K562 (cell line): ENCODE measurements around the gene RGS3.

Experiments
- ARNT ChIP-seq, 2 experiments: fragments of 450-650 bp; IDR thresholded peaks; 2 replicates each; pipeline ENCODE4 v1.6.1; 2016; ENCODE audit warnings: mild to moderate bottlenecking in 1 of 2
- CC2D1A ChIP-seq: fragments of 450-650 bp; IDR thresholded peaks from 2 replicates; pipeline ENCODE4 v1.6.1; 2017; ENCODE audit warnings: mild to moderate bottlenecking
- HMGXB4 ChIP-seq: sonication (generic); formaldehyde crosslinking; IDR thresholded peaks from 2 replicates; pipeline ENCODE4 v1.8.1; 2023; ENCODE audit warnings: mild to moderate bottlenecking, missing genetic modification reagents
- MXI1 ChIP-seq: IDR thresholded peaks from 2 replicates; pipeline ENCODE4 v1.6.1; 2011; ENCODE audit warnings: low read depth, mild to moderate bottlenecking, improper control_type of control experiment, low read length
- POLR2AphosphoS5 ChIP-seq: IDR thresholded peaks from 2 replicates; pipeline ENCODE4 v1.6.1; 2011; ENCODE audit warnings: mild to moderate bottlenecking, low read depth, low read length, moderate library complexity; ENCODE audit not compliant: control insufficient read depth, insufficient read depth
- RCOR1 ChIP-seq, 2 experiments: IDR thresholded peaks; 2 replicates each; pipeline ENCODE4 v1.6.1; 2012; ENCODE audit warnings: low read depth in 2 of 2, low read length in 2 of 2, borderline replicate concordance in 1 of 2, improper control_type of control experiment in 1 of 2
- TF ChIP-seq, protein P1 (sequence below): sonication (generic); formaldehyde crosslinking; IDR thresholded peaks from 2 replicates; pipeline ENCODE4 v1.8.1; 2022; ENCODE audit warnings: missing genetic modification reagents

DNA sequence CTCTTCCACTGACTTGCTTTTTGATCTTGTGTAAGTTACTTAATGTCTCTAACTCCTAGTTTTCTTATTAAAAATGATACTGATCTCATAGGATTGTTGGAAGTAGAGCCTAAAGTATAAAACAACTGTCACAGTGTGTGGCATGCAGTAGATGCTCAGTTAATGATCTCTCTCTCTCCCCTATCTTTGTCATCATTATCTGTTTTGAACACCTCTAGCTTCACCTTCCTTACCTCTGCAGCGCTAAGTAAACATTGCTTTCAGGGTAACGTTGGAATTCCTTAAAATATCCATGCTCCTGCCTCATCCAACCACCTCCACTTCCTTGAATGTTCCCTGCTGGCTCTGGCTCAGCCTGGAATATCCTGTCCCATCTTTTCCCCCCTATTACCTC lies 110.4 kb downstream of the RGS3 start:
- no peak for TF ChIP-seq ARNT (IDR thresholded peaks at IDR 0.05)
- no peak for TF ChIP-seq MXI1
- TF ChIP-seq HMGXB4 (CRISPR knock-in tag): no peak
- no peak for TF ChIP-seq CC2D1A
- TF ChIP-seq, protein P1, sequence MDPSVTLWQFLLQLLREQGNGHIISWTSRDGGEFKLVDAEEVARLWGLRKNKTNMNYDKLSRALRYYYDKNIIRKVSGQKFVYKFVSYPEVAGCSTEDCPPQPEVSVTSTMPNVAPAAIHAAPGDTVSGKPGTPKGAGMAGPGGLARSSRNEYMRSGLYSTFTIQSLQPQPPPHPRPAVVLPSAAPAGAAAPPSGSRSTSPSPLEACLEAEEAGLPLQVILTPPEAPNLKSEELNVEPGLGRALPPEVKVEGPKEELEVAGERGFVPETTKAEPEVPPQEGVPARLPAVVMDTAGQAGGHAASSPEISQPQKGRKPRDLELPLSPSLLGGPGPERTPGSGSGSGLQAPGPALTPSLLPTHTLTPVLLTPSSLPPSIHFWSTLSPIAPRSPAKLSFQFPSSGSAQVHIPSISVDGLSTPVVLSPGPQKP: no peak
- no peak for TF ChIP-seq POLR2AphosphoS5
- TF ChIP-seq RCOR1 (IDR thresholded peaks at IDR 0.05; ENCODE audit: borderline replicate concordance in 1 of 2, low read depth in 2 of 2, low read length in 2 of 2): no peak
